IPS DF 4.7 (cell line): ENCODE data around the gene SARNP.
"Not testable (repeated sequence)": the region's sequence is repeated elsewhere in the genome, so short reads cannot be mapped to it uniquely, and the experiment has no call there.

Experiments used
- DNase-seq: peaks from one replicate; pipeline ENCODE4 v3.0.0-alpha.2; 2013; ENCODE audit warnings: low spot score; ENCODE audit errors: extremely low read depth

SARNP gene

GRCh38 chr12:55839345-55840140, 22.0 kb upstream of the SARNP start:
- DNase-seq, result no peak

DNA sequence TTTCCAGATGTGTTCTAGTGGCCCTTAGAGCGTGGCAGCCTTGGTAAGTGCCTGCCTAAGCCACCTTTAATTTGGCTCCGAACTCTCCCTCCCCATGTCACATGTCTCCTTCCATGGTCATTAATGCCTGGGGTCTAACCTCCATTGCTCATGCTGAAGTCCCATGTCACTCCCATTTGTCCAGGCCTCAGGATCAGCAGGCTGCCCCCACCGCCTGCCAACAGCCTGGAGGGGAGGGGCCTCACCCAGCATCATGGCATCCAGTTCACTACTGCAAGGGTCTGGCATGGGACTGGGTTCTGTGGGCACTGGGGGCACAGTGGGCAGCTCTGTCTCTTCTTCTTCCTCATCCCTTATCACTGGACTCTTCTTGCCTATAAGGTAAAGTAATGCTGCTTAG, 20.8 kb upstream of the SARNP start:
- DNase-seq, result no peak

DNA sequence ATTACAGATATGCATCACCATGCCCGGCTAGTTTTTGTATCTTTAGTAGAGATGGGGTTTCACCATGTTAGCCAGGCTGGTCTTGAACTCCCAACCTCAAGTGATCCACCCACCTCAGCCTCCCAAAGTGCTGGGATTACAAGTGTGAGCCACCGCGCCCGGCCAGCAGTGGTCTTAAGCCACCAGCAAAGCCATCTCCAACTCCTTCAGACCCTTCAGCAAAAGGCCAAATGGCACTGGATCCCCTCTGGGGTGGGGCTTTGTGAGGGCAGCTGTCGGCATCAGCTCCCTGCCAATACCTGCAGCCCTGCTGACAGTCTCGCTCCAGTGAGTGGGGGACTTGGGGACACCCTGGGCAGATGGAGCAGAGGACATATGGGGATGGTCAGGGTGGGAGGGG, 16.9 kb upstream of the SARNP start:
- DNase-seq, result not testable (repeated sequence)

- no peak for DNase-seq
Observed at GRCh38 chr12:55833056-55833455, 15.5 kb upstream of the SARNP start.

GRCh38 chr12:55831447-55831815, 13.9 kb upstream of the SARNP start:
- DNase-seq, result no peak

GRCh38 chr12:55830601-55831446, 13.3 kb upstream of the SARNP start:
- DNase-seq, result no peak

GRCh38 chr12:55829967-55830600, 12.6 kb upstream of the SARNP start:
- DNase-seq, result no peak

- DNase-seq, result no peak
Observed at GRCh38 chr12:55828357-55828756, 10.8 kb upstream of the SARNP start.

- DNase-seq, result no peak
Observed at GRCh38 chr12:55827806-55828205, 10.3 kb upstream of the SARNP start.

DNA sequence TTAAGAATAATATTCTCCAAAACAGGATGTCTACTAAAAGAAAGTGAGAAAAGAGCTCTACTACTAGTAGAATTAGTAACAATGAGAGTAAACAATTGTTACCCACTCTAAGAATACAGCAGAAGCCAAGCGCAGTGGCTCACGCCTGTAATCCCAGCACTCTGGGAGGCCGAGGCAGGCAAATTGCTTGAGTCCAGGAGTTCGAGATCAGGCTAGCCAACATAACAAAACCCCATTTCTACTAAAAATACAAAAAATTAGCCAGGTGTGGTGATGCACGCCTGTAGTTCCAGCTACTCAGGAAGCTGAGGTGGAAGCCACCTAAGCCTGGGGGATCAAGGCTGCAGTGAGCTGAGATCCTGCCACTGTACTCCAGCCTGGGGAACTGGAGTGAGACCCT, 7.2 kb upstream of the SARNP start:
- no peak for DNase-seq

GRCh38 chr12:55823419-55823818, 5.9 kb upstream of the SARNP start:
- DNase-seq, result no peak

- DNase-seq, result no peak
Observed at GRCh38 chr12:55822228-55822627, 4.7 kb upstream of the SARNP start.

- no peak for DNase-seq
Observed at GRCh38 chr12:55820679-55821078, 3.2 kb upstream of the SARNP start.

DNA sequence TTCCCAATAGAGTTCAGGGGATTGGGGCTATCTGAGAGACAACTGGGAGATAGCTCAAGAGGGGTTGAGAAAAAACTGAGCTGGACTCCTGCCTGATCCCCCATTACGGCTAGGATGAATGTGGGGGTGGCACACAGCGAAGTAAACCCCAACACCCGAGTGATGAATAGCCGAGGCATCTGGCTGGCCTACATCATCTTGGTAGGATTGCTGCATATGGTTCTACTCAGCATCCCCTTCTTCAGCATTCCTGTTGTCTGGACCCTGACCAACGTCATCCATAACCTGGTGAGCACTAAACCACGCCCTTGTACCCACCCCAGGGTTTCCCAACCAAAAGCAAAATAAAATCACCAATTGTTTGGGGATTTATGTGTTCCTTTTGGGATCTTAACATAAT, 1.4 kb upstream of the SARNP start:
- DNase-seq, result no peak

DNA sequence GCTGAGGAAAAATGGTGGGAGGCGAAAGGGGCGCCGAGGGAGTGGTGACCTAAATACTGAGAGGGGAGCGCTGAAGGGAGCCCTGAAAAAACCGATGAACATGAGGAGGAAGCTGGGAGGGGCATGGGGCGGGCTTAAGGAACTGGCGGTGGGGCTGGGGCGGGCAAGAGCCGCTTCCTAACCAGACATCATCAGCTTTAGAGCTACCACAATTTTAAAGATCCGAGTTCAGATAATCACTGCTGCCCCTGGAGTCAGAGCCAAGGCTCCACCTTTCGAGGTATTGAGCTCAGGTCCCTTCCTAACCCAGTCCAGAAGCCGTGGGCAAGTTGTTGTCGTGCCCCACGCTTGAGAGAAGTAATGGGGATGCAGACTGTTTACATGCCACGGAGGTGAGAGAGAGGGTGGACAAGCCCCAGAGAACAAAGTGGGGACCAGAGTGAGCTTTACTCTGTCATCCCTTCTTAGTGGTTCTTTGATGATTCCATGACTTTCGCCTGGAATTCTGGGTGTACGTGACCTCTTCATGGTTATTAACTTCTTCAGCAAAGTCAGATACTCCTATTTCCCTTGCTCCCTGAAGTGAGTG, 710 bp upstream of the SARNP start:
- no peak for DNase-seq

DNA sequence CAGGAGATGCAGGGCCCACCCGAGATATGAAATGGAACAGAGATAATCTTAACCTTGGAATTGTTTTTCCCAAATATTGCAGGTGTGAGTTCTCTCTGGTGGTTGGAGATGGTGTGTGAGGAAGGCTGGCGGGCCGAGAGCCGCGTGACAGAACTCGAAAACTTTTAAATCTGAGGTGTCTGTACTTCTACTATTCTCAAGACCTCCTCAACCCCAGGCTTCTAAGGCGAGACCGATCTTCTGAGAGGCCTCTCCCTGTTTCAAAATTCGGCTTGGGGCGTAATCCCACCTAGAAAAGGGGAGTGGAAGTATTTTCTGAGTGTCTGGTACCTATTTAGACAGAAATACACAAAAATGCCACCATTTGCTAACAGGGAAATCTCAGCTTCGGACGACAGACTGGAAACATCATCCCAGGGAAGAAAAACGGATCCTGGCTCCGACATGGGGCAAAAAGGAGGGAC, 611 bp downstream of the SARNP start:
- no peak for DNase-seq

GRCh38 chr12:55815473-55815872, 2.1 kb downstream of the SARNP start:
- no peak for DNase-seq

DNA sequence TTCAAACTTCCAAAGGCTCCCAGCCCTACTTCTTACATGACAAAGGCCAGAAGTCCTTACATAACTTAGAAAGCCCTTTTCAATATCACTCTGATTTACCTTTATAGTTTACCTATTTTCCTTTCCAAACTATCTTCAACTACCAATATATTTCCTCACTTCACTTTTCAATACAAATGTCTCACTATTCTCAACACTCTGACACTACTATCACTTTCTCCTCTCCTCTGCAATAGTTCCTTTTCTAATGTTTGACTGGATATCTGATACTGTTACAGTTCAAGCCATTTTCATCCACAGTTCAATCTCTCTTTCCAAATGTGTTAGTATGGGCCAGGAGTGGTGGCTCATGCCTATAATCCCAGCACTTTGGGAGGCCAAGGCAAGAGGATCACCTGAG, 3.3 kb downstream of the SARNP start:
- no peak for DNase-seq

DNA sequence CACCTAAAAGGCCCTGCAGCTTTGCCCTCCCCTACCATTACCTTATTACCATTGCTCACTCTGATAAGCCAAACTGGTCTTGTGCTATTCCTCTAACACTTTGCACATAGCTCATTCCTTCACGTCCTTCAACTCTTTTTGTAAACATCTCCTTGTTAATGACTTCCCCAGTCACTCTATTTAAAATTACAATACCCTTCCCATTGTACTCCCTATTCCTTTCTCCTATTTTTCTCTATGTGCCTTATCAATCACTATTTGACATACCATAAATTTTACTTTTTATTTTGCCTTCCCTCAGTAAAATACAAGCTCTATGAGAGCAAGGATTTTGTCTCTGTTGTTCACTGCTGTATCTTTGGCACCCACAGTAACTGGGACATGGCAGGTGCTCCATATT, 5.4 kb downstream of the SARNP start:
- no peak for DNase-seq

- DNase-seq, result no peak
Observed at GRCh38 chr12:55809274-55809673, 8.2 kb downstream of the SARNP start.

DNA sequence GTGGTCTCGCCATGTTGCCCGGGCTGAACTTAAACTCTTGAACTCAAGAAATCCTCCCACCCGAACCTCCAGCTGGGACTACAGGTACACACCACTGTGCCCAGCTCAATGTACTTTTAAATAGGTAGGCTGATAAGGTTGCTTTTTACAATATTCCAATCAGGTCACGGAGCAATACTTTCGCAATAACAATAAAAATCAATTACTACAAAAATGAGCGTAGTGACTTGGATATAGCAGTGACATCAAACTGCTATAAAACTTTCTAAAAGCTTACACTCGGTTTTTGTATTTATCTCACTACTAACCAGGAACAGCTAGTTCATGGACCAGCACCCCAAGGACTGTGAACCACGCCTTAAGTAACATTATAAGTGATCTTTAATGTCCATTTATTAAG, 10.5 kb downstream of the SARNP start:
- DNase-seq, result no peak

- no peak for DNase-seq
Observed at GRCh38 chr12:55797550-55797949, 20.0 kb downstream of the SARNP start.
